KMS-11 (cell line): ENCODE results near the gene DKK1.

Experiments used
- H2AFZ ChIP-seq: fragments of 200-600 bp; sonication (generic); 2 replicates; pipeline ENCODE4 v1.6.1; 2016; ENCODE audit warnings: antibody characterized with exemption, mixed run types, low read depth
- H3K27ac ChIP-seq: fragments of 200-600 bp; sonication (generic); 2 replicates; pipeline ENCODE4 v1.6.1; 2016; ENCODE audit warnings: mild to moderate bottlenecking, mixed run types
- H3K27me3 ChIP-seq: fragments of 200-600 bp; sonication (generic); 2 replicates; pipeline ENCODE4 v1.6.1; 2017; ENCODE audit warnings: mild to moderate bottlenecking, low read depth, mixed run types, moderate library complexity; ENCODE audit not compliant: insufficient read depth
- H3K36me3 ChIP-seq: fragments of 200-600 bp; sonication (generic); 2 replicates; pipeline ENCODE4 v1.6.1; 2017; ENCODE audit warnings: mild to moderate bottlenecking, mixed run types; ENCODE audit not compliant: insufficient read depth
- H3K4me1 ChIP-seq: fragments of 200-600 bp; sonication (generic); 2 replicates; pipeline ENCODE4 v1.6.1; 2016; ENCODE audit warnings: mild to moderate bottlenecking, low read depth, mixed run types; ENCODE audit not compliant: poor library complexity, severe bottlenecking
- H3K4me2 ChIP-seq: fragments of 200-600 bp; sonication (generic); 2 replicates; pipeline ENCODE4 v1.7.0; 2016; ENCODE audit warnings: mild to moderate bottlenecking, mixed run types
- H3K4me3 ChIP-seq: fragments of 200-600 bp; sonication (generic); IDR thresholded peaks from 2 replicates; pipeline ENCODE4 v1.6.1; 2017; ENCODE audit warnings: low read depth, low read length, mixed read lengths; ENCODE audit not compliant: insufficient read depth
- H3K79me2 ChIP-seq: fragments of 200-600 bp; sonication (generic); 2 replicates; pipeline ENCODE4 v1.6.1; 2016; ENCODE audit warnings: low read depth, mixed run types; ENCODE audit not compliant: insufficient read depth
- H3K9ac ChIP-seq: fragments of 200-600 bp; sonication (generic); 2 replicates; pipeline ENCODE4 v1.6.1; 2016; ENCODE audit warnings: mild to moderate bottlenecking, mixed run types
- H4K20me1 ChIP-seq: fragments of 200-600 bp; sonication (generic); 2 replicates; pipeline ENCODE4 v1.6.1; 2016; ENCODE audit warnings: mild to moderate bottlenecking, mixed run types; ENCODE audit not compliant: insufficient read depth
- TF ChIP-seq, protein P1 (sequence below): fragments of 200-600 bp; sonication (generic); conservative IDR thresholded peaks from 2 replicates; pipeline ENCODE4 v1.6.1; 2017; ENCODE audit warnings: low read depth, mild to moderate bottlenecking, antibody characterized with exemption, low read length, moderate library complexity, mixed read lengths

Gene DKK1

GRCh38 chr10:52269233-52269632 is 44.8 kb upstream of the DKK1 start:
- Histone ChIP-seq H3K36me3 (no peaks in the 10 kb centered on the region), H3K79me2 (no peaks in the 10 kb centered on the region), H4K20me1 (no peaks in the 10 kb centered on the region), H3K4me2 (no peak overlapping the region), H2AFZ (no peak overlapping the region), H3K27me3 (no peaks in the 10 kb centered on the region), H3K4me1 (no peaks in the 10 kb centered on the region), H3K27ac (no peak overlapping the region), H3K9ac (no peak overlapping the region), H3K4me3 (no peak overlapping the region)
- TF ChIP-seq, protein P1, sequence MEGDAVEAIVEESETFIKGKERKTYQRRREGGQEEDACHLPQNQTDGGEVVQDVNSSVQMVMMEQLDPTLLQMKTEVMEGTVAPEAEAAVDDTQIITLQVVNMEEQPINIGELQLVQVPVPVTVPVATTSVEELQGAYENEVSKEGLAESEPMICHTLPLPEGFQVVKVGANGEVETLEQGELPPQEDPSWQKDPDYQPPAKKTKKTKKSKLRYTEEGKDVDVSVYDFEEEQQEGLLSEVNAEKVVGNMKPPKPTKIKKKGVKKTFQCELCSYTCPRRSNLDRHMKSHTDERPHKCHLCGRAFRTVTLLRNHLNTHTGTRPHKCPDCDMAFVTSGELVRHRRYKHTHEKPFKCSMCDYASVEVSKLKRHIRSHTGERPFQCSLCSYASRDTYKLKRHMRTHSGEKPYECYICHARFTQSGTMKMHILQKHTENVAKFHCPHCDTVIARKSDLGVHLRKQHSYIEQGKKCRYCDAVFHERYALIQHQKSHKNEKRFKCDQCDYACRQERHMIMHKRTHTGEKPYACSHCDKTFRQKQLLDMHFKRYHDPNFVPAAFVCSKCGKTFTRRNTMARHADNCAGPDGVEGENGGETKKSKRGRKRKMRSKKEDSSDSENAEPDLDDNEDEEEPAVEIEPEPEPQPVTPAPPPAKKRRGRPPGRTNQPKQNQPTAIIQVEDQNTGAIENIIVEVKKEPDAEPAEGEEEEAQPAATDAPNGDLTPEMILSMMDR: no peak

DNA sequence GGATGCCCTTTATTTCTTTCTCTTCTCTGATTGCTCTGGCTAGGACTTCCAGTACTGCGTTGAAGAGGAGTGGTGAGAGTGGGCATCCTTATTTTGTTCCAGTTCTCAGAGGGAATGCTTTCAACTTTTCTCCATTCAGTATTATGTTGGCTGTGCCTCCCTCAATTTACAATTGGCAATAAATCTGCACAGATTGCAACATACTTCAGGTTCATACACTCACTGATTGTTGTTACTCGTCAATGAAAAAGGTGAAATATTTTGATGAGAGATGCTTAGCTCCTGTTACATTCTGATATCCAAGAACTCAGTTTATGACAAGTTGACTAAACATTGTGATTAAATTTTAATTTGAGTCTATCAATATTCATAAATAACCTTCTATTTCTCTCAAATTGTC is 37.9 kb upstream of the DKK1 start:
- Histone ChIP-seq H3K4me3 (no peak overlapping the region), H4K20me1 (no peaks in the 10 kb centered on the region), H3K9ac (no peak overlapping the region), H3K27me3 (no peaks in the 10 kb centered on the region), H3K36me3 (no peaks in the 10 kb centered on the region), H3K4me2 (no peak overlapping the region), H3K79me2 (no peaks in the 10 kb centered on the region), H2AFZ (no peak overlapping the region), H3K27ac (no peak overlapping the region), H3K4me1 (peaks cover 6% of the 10 kb centered on the region)
- TF ChIP-seq, protein P1: no peak

DNA sequence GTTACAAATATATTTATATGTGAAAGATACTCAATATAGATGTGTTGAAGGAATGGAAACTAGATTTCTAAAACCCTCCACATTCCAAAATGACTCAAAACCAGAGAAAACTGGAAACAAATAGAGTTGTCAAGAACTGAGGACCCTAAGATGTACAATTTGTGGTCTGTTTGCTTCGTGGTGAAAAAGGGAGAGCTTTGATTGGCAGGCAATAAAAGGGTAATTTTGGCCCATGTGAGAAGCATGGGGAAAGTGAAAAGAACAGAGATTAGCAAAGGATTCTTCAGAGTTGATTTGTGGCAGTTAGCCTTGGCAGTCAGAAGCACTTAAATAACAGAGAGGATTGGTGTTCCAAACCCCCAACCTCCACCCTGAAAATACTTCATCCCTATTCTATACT is 37.1 kb upstream of the DKK1 start:
- Histone ChIP-seq H2AFZ (no peak overlapping the region), H3K4me3 (no peak overlapping the region), H4K20me1 (no peaks in the 10 kb centered on the region), H3K4me2 (no peak overlapping the region), H3K79me2 (no peaks in the 10 kb centered on the region), H3K27ac (no peak overlapping the region), H3K36me3 (no peaks in the 10 kb centered on the region), H3K27me3 (no peaks in the 10 kb centered on the region), H3K9ac (no peak overlapping the region), H3K4me1 (peaks cover 6% of the 10 kb centered on the region)
- TF ChIP-seq, protein P1: no peak

DNA sequence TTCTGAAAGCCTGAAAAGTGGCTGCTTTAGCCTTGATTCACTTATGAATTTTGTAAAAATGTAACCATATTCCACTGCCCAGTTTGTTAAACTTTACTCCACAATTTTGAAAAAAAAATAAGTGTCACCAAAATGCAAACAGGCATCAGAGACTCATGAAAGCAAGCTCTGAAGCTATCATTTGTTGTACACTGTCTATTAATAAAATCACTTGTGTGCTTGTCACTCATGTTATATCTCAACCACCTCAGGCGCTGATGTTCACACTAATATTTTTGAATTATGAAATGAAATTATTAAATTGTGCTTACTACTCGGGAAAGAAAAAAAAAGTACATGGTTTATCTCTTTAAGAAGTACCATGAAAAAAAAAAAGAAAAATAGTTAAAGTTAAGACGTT is 34.5 kb upstream of the DKK1 start:
- Histone ChIP-seq H3K9ac (no peak overlapping the region), H4K20me1 (no peaks in the 10 kb centered on the region), H3K27me3 (no peaks in the 10 kb centered on the region), H2AFZ (no peak overlapping the region), H3K4me3 (no peak overlapping the region), H3K79me2 (no peaks in the 10 kb centered on the region), H3K27ac (no peak overlapping the region), H3K36me3 (no peaks in the 10 kb centered on the region), H3K4me2 (no peak overlapping the region), H3K4me1 (peaks cover 6% of the 10 kb centered on the region)
- TF ChIP-seq, protein P1: no peak

DNA sequence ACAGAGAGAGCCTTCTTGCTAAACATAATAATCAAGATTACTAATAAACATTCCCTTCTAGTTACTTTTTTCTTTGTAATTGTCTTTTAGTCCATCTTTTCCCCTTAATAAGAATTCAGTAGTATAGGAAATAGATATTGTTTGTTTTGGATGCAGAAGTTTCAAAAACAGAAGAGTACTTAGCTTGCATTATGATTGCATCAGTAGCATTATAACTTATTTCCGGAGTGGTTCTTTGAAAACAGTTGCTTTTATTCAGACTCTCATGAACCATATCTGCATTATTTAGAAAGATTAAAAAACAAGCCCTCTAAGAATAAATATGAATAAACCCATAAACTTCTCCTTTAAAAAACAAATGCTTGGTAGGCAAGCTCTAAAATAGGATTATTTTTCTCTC is 34.0 kb upstream of the DKK1 start:
- no peaks in the 10 kb centered on the region for H4K20me1 ChIP-seq
- no peak overlapping the region for H3K27ac ChIP-seq
- H3K36me3 ChIP-seq: no peaks in the 10 kb centered on the region
- H3K4me3 ChIP-seq: no peak overlapping the region
- no peaks in the 10 kb centered on the region for H3K79me2 ChIP-seq
- H3K27me3 ChIP-seq: no peaks in the 10 kb centered on the region
- H3K9ac ChIP-seq: no peak overlapping the region
- no peak overlapping the region for H3K4me2 ChIP-seq
- no peak overlapping the region for H2AFZ ChIP-seq
- TF ChIP-seq, protein P1: no peak
- H3K4me1 ChIP-seq: peaks cover 6% of the 10 kb centered on the region
